ENCODE measurements around the gene RERE. TPM values are rescaled to one million over a fixed set of nuclear protein-coding genes. Genes with fewer than 3 reads are reported as not detected.

RERE gene
- total RNA-seq, 6 experiments from 2014 or later, result 36.5 to 41.6 (median 37.5) TPM

DNA sequence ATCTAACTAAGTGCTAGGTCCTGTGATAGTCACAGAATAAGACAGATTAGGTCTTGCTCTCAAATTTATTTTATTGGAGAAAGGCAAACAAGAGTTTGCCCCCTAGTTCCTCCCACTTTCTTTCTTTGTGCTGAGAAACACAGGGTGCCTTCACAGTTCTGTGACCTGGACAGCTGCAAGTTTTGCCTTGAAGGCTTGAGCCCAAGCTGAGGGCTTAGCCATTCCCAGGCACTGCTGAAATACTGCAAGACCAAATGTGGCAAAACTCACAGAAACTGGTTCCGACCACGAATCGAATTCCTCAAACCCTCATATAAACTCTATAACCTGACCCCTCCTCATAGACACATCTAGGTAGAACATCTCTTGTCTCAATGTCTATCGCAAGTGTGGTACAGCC, 227.9 kb downstream of the RERE start:
- Mint-ChIP-seq H3K4me3 (no peak overlapping the region), H3K36me3 (ENCODE audit: low read depth) (no peaks in the 10 kb centered on the region), H3K27ac (no peak overlapping the region), H3K4me1 (ENCODE audit: low read depth) (peaks cover 13% of the 10 kb centered on the region), H3K27me3 (ENCODE audit: insufficient read depth) (peaks cover 1% of the 10 kb centered on the region; the same call in 1 of the 2 replicates), H3K9me3 (no peaks in the 10 kb centered on the region)
- no peak for DNase-seq
- TF ChIP-seq, protein P1, sequence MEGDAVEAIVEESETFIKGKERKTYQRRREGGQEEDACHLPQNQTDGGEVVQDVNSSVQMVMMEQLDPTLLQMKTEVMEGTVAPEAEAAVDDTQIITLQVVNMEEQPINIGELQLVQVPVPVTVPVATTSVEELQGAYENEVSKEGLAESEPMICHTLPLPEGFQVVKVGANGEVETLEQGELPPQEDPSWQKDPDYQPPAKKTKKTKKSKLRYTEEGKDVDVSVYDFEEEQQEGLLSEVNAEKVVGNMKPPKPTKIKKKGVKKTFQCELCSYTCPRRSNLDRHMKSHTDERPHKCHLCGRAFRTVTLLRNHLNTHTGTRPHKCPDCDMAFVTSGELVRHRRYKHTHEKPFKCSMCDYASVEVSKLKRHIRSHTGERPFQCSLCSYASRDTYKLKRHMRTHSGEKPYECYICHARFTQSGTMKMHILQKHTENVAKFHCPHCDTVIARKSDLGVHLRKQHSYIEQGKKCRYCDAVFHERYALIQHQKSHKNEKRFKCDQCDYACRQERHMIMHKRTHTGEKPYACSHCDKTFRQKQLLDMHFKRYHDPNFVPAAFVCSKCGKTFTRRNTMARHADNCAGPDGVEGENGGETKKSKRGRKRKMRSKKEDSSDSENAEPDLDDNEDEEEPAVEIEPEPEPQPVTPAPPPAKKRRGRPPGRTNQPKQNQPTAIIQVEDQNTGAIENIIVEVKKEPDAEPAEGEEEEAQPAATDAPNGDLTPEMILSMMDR (IDR thresholded peaks at IDR 0.05), result no peak

DNA sequence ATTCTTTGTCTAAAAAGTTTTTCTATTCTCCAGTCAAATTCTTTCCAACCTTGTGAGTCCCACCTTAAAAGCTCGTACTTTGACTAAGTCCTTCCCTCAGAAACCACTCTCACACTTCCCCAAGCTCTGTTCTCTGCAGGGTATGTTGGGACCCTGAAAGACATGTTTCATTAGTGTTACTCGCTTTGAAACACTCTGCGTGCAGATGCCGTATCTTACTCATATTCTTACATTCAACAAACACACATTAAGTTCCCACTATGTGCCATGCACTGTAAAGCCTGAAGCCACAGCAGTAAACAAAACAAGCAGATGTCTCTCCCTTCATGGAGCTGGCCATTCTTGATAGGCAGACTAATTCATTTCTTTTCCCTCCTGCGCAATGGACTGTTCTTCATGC, 229.7 kb downstream of the RERE start:
- H3K4me1 Mint-ChIP-seq (ENCODE audit: low read depth), result peaks cover 13% of the 10 kb centered on the region
- H3K36me3 Mint-ChIP-seq (ENCODE audit: low read depth), result no peaks in the 10 kb centered on the region
- H3K4me3 Mint-ChIP-seq, result no peak overlapping the region
- TF ChIP-seq, protein P1 (IDR thresholded peaks at IDR 0.05), result no peak
- H3K27ac Mint-ChIP-seq, result no peak overlapping the region
- peaks cover 1% of the 10 kb centered on the region; the same call in 1 of the 2 replicates for H3K27me3 Mint-ChIP-seq (ENCODE audit: insufficient read depth)
- DNase-seq, result no peak
- H3K9me3 Mint-ChIP-seq, result no peaks in the 10 kb centered on the region

DNA sequence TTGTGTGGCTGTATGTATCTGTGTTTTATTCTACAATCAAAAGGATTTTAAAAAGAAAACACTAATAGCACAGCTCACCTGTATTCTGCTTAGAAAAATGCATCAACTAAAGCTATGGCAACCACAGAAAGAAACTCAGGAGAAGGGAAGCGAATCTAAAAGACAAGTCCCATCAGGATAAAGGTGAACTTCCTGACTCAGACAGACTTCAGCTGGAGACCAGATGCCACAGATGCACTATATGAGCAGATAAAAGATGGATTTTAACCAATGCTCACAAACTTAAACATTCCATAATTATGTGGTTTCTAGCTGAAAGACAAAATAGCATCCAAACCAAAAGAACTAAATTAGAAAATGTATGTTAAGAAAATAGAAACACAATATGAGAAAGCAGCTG, 231.0 kb downstream of the RERE start:
- Mint-ChIP-seq H3K27ac (no peak overlapping the region), H3K4me3 (no peak overlapping the region), H3K4me1 (ENCODE audit: low read depth) (peaks cover 15% of the 10 kb centered on the region), H3K9me3 (no peaks in the 10 kb centered on the region), H3K36me3 (ENCODE audit: low read depth) (no peaks in the 10 kb centered on the region), H3K27me3 (ENCODE audit: insufficient read depth) (peaks cover 3% of the 10 kb centered on the region; the same call in 1 of the 2 replicates)
- no peak for DNase-seq
- TF ChIP-seq, protein P1 (IDR thresholded peaks at IDR 0.05), result no peak

DNA sequence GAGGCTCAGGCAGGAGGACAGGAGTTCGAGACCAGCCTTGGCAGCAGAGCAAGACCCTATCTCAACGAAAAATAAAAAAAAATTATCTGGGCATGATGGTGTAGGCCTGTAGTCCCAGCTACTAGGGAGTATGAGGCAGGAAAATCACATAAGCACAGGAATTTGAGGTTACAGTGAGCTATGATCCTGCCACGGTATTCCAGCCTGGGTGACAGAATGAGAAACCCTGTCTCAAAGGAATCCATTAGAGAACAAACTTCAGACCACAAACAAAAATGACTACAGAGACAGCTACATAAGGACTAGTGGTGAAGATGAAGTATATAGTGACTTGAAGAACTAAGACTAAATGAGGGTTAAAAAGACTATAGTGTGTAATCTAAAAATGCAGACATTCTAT, 233.1 kb downstream of the RERE start:
- H3K4me1 Mint-ChIP-seq (ENCODE audit: low read depth), result peaks cover 17% of the 10 kb centered on the region
- TF ChIP-seq, protein P1 (IDR thresholded peaks at IDR 0.05), result no peak
- no peaks in the 10 kb centered on the region for H3K36me3 Mint-ChIP-seq (ENCODE audit: low read depth)
- no peak for DNase-seq
- no peak overlapping the region for H3K27ac Mint-ChIP-seq
- H3K4me3 Mint-ChIP-seq, result no peak overlapping the region
- H3K9me3 Mint-ChIP-seq, result no peaks in the 10 kb centered on the region
- peaks cover 3% of the 10 kb centered on the region; the same call in 1 of the 2 replicates for H3K27me3 Mint-ChIP-seq (ENCODE audit: insufficient read depth)

DNA sequence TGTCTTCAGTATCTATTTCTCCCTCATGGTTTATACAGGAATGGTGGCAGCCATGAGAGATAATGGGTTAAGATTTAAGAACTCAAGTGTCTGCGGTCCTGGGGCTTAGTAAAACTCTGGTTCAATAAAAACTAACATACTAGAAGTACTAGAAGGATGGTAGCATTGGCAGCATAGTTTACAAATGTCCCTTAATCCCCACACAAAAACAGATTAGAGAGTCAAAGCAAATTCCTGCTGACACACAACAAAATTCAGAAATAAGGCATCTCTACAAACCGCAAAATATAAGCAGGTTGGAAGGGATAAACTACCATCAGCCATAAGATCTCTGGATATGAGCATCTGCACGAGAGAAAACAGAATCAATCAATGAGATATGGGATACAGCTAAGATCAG, 234.4 kb downstream of the RERE start:
- Mint-ChIP-seq H3K27ac (no peak overlapping the region), H3K4me1 (ENCODE audit: low read depth) (peaks cover 17% of the 10 kb centered on the region), H3K36me3 (ENCODE audit: low read depth) (no peaks in the 10 kb centered on the region), H3K9me3 (no peaks in the 10 kb centered on the region), H3K27me3 (ENCODE audit: insufficient read depth) (peaks cover 3% of the 10 kb centered on the region; the same call in 1 of the 2 replicates), H3K4me3 (no peak overlapping the region)
- TF ChIP-seq, protein P1 (IDR thresholded peaks at IDR 0.05), result no peak
- no peak for DNase-seq

DNA sequence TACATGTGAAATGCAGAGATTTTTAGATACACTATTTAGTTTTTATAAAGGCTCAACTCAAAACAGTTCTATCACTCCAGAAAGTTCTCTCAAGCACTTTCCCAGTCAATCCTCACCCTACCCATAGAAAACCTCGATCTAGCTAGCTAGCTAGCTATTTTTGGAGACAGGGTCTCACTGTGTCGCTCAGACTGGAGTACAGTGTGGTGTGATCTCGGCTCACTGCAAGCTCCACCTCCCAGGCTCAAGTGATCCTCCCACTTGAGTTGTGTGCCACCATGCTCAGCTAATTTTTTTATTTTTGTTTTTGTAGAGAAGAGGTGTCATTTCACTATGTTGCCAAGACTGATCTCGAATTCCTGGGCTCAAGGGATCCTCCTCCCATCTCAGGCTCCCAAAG, 236.9 kb downstream of the RERE start:
- no peaks in the 10 kb centered on the region for H3K36me3 Mint-ChIP-seq (ENCODE audit: low read depth)
- H3K27ac Mint-ChIP-seq, result no peak overlapping the region
- no peak for DNase-seq

More for the DNA sequence above, 236.9 kb downstream of the RERE start:
- Mint-ChIP-seq H3K4me3 (no peak overlapping the region), H3K27me3 (ENCODE audit: insufficient read depth) (peaks cover 2% of the 10 kb centered on the region; the same call in 1 of the 2 replicates), H3K9me3 (no peaks in the 10 kb centered on the region), H3K4me1 (ENCODE audit: low read depth) (peaks cover 11% of the 10 kb centered on the region)
- TF ChIP-seq, protein P1 (IDR thresholded peaks at IDR 0.05), result no peak

Data from HFFc6 (cell line).